Skeletal muscle cell (primary cell): Measurements from ENCODE around the gene PCBP4.
"Not testable (repeated sequence)": the region's sequence is repeated elsewhere in the genome, so short reads cannot be mapped to it uniquely, and the experiment has no call there.

Experiments
- DNase-seq: peaks from one replicate; pipeline ENCODE4 v3.0.0-alpha.2; 2010; ENCODE audit warnings: low read depth
- H3K4me3 ChIP-seq: 2 replicates; pipeline ENCODE4 v1.5.1; 2011; ENCODE audit warnings: low read depth, mild to moderate bottlenecking, control low read depth, low read length, moderate library complexity

PCBP4 gene

GRCh38 chr3:51932471-51933370, 34.5 kb downstream of the PCBP4 start:
- DNase-seq, result no peak

GRCh38 chr3:51931756-51932155, 35.5 kb downstream of the PCBP4 start:
- no peak for DNase-seq

More at GRCh38 chr3:51932471-51933370, 34.5 kb downstream of the PCBP4 start:
- H3K4me3 ChIP-seq, result no peak overlapping the region

GRCh38 chr3:51930439-51930838, 36.8 kb downstream of the PCBP4 start:
- no peak for DNase-seq
- no peak overlapping the region for H3K4me3 ChIP-seq

More at GRCh38 chr3:51931756-51932155, 35.5 kb downstream of the PCBP4 start:
- no peak overlapping the region for H3K4me3 ChIP-seq

GRCh38 chr3:51929420-51930003, 37.7 kb downstream of the PCBP4 start:
- no peak for DNase-seq
- H3K4me3 ChIP-seq, result no peak overlapping the region

GRCh38 chr3:51928981-51929380, 38.3 kb downstream of the PCBP4 start:
- H3K4me3 ChIP-seq, DNase-seq: not testable (repeated sequence)

GRCh38 chr3:51928438-51928837, 38.8 kb downstream of the PCBP4 start:
- DNase-seq, result no peak
- H3K4me3 ChIP-seq, result no peak overlapping the region

GRCh38 chr3:51927061-51927977, 39.9 kb downstream of the PCBP4 start:
- no peak overlapping the region for H3K4me3 ChIP-seq
- DNase-seq, result no peak

GRCh38 chr3:51921081-51921578, 46.1 kb downstream of the PCBP4 start:
- no peak for DNase-seq

GRCh38 chr3:51916418-51916817, 50.8 kb downstream of the PCBP4 start:
- no peak for DNase-seq
- H3K4me3 ChIP-seq, result no peak overlapping the region

More at GRCh38 chr3:51921081-51921578, 46.1 kb downstream of the PCBP4 start:
- no peak overlapping the region for H3K4me3 ChIP-seq

- no peak for DNase-seq
- no peak overlapping the region for H3K4me3 ChIP-seq
These were observed 59.2 kb downstream of the PCBP4 start for GRCh38 chr3:51908026-51908425.
